Left ventricle myocardium inferior (tissue), 1 donor: ENCODE data around the gene PIGC. TPM values are rescaled to one million over a fixed set of nuclear protein-coding genes. Genes with fewer than 3 reads are reported as not detected.

Experiments
- DNase-seq: peaks from one replicate; pipeline ENCODE4 v3.0.0-alpha.2; 2020
- H3K27ac ChIP-seq: fragments of 200-600 bp; replicated peaks from 2 replicates; pipeline ENCODE4 v1.8.0; 2021
- H3K27me3 ChIP-seq: fragments of 200-600 bp; 2 replicates; pipeline ENCODE4 v1.8.0; 2021; ENCODE audit warnings: low read depth
- H3K36me3 ChIP-seq: fragments of 200-600 bp; 2 replicates; pipeline ENCODE4 v1.8.0; 2021
- H3K4me1 ChIP-seq: fragments of 200-600 bp; 2 replicates; pipeline ENCODE4 v1.8.0; 2021
- H3K4me3 ChIP-seq: fragments of 200-600 bp; 2 replicates; pipeline ENCODE4 v1.8.0; 2021; ENCODE audit warnings: mild to moderate bottlenecking, moderate library complexity
- H3K9me3 ChIP-seq: fragments of 200-600 bp; replicated peaks from 2 replicates; pipeline ENCODE4 v1.8.0; 2021
- CTCF ChIP-seq: fragments of 200-600 bp; IDR thresholded peaks from 2 replicates; pipeline ENCODE4 v1.8.0; 2021; ENCODE audit warnings: antibody characterized with exemption, mild to moderate bottlenecking, borderline replicate concordance
- intact Hi-C: fragments of 100-400 bp; cut with micrococcal nuclease; formaldehyde crosslinking; loops from one replicate; pipeline ENCODE4 v1.11.0; 2022
- total RNA-seq: library from RNA; stranded (reverse); fragmentation: NEBNext Ultra II Directional; extraction: Animal tissue kit (Norgen Biotek cat#: 25700); gene quantifications from one replicate; pipeline ENCODE4 v1.2.1, GENCODE V29; 2021
- donor health status: DM: no; HTN: yes; CAD: no; lungs with severe emphysema.

Gene PIGC
- total RNA-seq, 1 donor from 2014 or later, result 15.4 TPM

GRCh38 chr1:172460177-172460576, 16.3 kb upstream of the PIGC start:
- H3K4me3 ChIP-seq, result no peak overlapping the region
- no peaks in the 10 kb centered on the region for H3K9me3 ChIP-seq
- no peak for TF ChIP-seq CTCF
- no peak for DNase-seq
- H3K4me1 ChIP-seq, result peaks cover under 1% of the 10 kb centered on the region
- H3K27ac ChIP-seq, result no peak overlapping the region
- H3K36me3 ChIP-seq, result no peaks in the 10 kb centered on the region
- no peaks in the 10 kb centered on the region for H3K27me3 ChIP-seq
- intact Hi-C loops, result no loop called here

GRCh38 chr1:172457479-172458130, 13.7 kb upstream of the PIGC start:
- Histone ChIP-seq H3K27ac (no peak overlapping the region), H3K4me3 (no peak overlapping the region), H3K4me1 (peaks cover 11% of the 10 kb centered on the region), H3K27me3 (no peaks in the 10 kb centered on the region), H3K36me3 (no peaks in the 10 kb centered on the region), H3K9me3 (no peaks in the 10 kb centered on the region)
- no peak for DNase-seq
- TF ChIP-seq CTCF, result no peak
- intact Hi-C loops, result no loop called here

GRCh38 chr1:172456344-172456769, 12.5 kb upstream of the PIGC start:
- no peaks in the 10 kb centered on the region for H3K36me3 ChIP-seq
- no peak overlapping the region for H3K27ac ChIP-seq
- no peak for DNase-seq
- H3K4me3 ChIP-seq, result no peak overlapping the region
- peaks cover 12% of the 10 kb centered on the region for H3K4me1 ChIP-seq
- no peaks in the 10 kb centered on the region for H3K27me3 ChIP-seq
- TF ChIP-seq CTCF, result no peak
- intact Hi-C loops, result no loop called here
- no peaks in the 10 kb centered on the region for H3K9me3 ChIP-seq

- DNase-seq, result no peak
- Histone ChIP-seq H3K9me3 (no peaks in the 10 kb centered on the region), H3K4me3 (no peak overlapping the region), H3K27me3 (no peaks in the 10 kb centered on the region), H3K36me3 (no peaks in the 10 kb centered on the region), H3K4me1 (peaks cover 21% of the 10 kb centered on the region), H3K27ac (no peak overlapping the region)
- intact Hi-C loops, result no loop called here
- TF ChIP-seq CTCF, result no peak
Observed at GRCh38 chr1:172455451-172455850, 11.6 kb upstream of the PIGC start.

GRCh38 chr1:172453607-172454006, 9.7 kb upstream of the PIGC start:
- no peaks in the 10 kb centered on the region for H3K27me3 ChIP-seq
- no peak for TF ChIP-seq CTCF
- H3K36me3 ChIP-seq, result no peaks in the 10 kb centered on the region
- H3K27ac ChIP-seq, result no peak overlapping the region
- peaks cover 27% of the 10 kb centered on the region for H3K4me1 ChIP-seq
- no peaks in the 10 kb centered on the region for H3K9me3 ChIP-seq
- intact Hi-C loops, result no loop called here
- DNase-seq, result no peak
- H3K4me3 ChIP-seq, result peak overlapping the region; percentile 32

GRCh38 chr1:172453153-172453545, 9.3 kb upstream of the PIGC start:
- no peaks in the 10 kb centered on the region for H3K9me3 ChIP-seq
- no peak for TF ChIP-seq CTCF
- DNase-seq, result no peak
- H3K27ac ChIP-seq, result peak overlapping the region; percentile 71
- H3K27me3 ChIP-seq, result no peaks in the 10 kb centered on the region
- no peaks in the 10 kb centered on the region for H3K36me3 ChIP-seq
- H3K4me1 ChIP-seq, result peaks cover 27% of the 10 kb centered on the region
- intact Hi-C loops, result no loop called here
- peak overlapping the region; percentile 32 for H3K4me3 ChIP-seq
